Natural killer cell (primary cell): ENCODE measurements around the gene SLC6A11. TPM values are rescaled to one million over a fixed set of nuclear protein-coding genes. Genes with fewer than 3 reads are reported as not detected.

Experiments
- ATAC-seq, 3 donors: fragments of 150-1000 bp in 2 of 3; fragments of 200-7000 bp in 1 of 3; cut with Tn5 transposase; 1 replicate in 1 of 3; 2 replicates in 2 of 3; pipeline ENCODE4 v1.10.0; 2021; ENCODE audit warnings: mild to moderate bottlenecking in 2 of 3, moderate library complexity in 2 of 3
- DNase-seq, 2 donors: peaks; one replicate each; pipeline versions ENCODE4 v3.0.0 to v3.0.0-alpha.2; 2013 to 2021; ENCODE audit warnings: mixed read lengths in 1 of 2
- H3K27ac ChIP-seq: one replicate; pipeline ENCODE4 v1.5.1; 2013; ENCODE audit warnings: mild to moderate bottlenecking, low read length
- H3K27me3 ChIP-seq: one replicate; pipeline ENCODE4 v1.6.1; 2013; ENCODE audit warnings: low read length; ENCODE audit not compliant: control insufficient read depth, insufficient read depth
- H3K36me3 ChIP-seq: one replicate; pipeline ENCODE4 v1.6.1; 2013; ENCODE audit warnings: low read length; ENCODE audit not compliant: control insufficient read depth, insufficient read depth
- H3K4me1 ChIP-seq: one replicate; pipeline ENCODE4 v1.6.1; 2013; ENCODE audit warnings: low read length; ENCODE audit not compliant: control insufficient read depth, insufficient read depth
- H3K4me3 ChIP-seq: one replicate; pipeline ENCODE4 v1.5.1; 2013; ENCODE audit warnings: low read length
- H3K9me3 ChIP-seq: one replicate; pipeline ENCODE4 v1.6.1; 2013; ENCODE audit warnings: low read length; ENCODE audit not compliant: control insufficient read depth, insufficient read depth
- H3K27ac Mint-ChIP-seq, 2 donors: one replicate each; pipeline ENCODE4 v1.8.0; 2022; ENCODE audit warnings: mild to moderate bottlenecking in 2 of 2, mixed read lengths in 2 of 2, moderate library complexity in 1 of 2
- H3K27me3 Mint-ChIP-seq, 2 donors: one replicate each; pipeline ENCODE4 v1.8.0; 2022; ENCODE audit warnings: low read depth in 2 of 2, mixed read lengths in 2 of 2
- H3K36me3 Mint-ChIP-seq: one replicate; pipeline ENCODE4 v1.8.0; 2022; ENCODE audit warnings: mixed read lengths
- H3K4me1 Mint-ChIP-seq, 2 donors: one replicate each; pipeline ENCODE4 v1.8.0; 2022; ENCODE audit warnings: mixed read lengths in 2 of 2
- H3K4me3 Mint-ChIP-seq: one replicate; pipeline ENCODE4 v1.8.0; 2022; ENCODE audit warnings: mild to moderate bottlenecking, moderate library complexity, mixed read lengths
- H3K9me3 Mint-ChIP-seq, 2 donors: one replicate each; pipeline ENCODE4 v1.8.0; 2022; ENCODE audit warnings: mixed read lengths in 2 of 2
- CTCF ChIP-seq: fragments of 200-600 bp; IDR thresholded peaks from one replicate; pipeline ENCODE4 v1.8.0; 2022; ENCODE audit warnings: antibody characterized with exemption
- WGBS: methylation state at CpG from one replicate; pipeline ENCODE4 v1.1.7; 2013; ENCODE audit warnings: missing lambda C conversion rate; ENCODE audit not compliant: insufficient coverage; 5-methylcytosine and 5-hydroxymethylcytosine counted together
- intact Hi-C: fragments of 100-400 bp; cut with micrococcal nuclease; formaldehyde crosslinking; loops from one replicate; pipeline ENCODE4 v1.14.2; 2022
- total RNA-seq, 4 donors: library from RNA; stranded (reverse); fragments of 120-200 nt in 1 of 4; gene quantifications; one replicate each; pipeline versions ENCODE4 v1.2.3 to v1.2.4, GENCODE V29; 2013 to 2022

SLC6A11 gene
- total RNA-seq, 3 donors from 2014 or later (not counting 1 experiment from before 2014, with no cell fraction given) = not detected

GRCh38 chr3:10823516-10823818 is 7.4 kb downstream of the SLC6A11 start:
- no peaks in the 10 kb centered on the region for H3K9me3 ChIP-seq
- peaks cover 6 to 26% of the 10 kb centered on the region in 2 donors for H3K27me3 Mint-ChIP-seq
- no peak overlapping the region for H3K4me3 ChIP-seq
- intact Hi-C loops = no loop called here
- 100% methylated on average over 2 of the region's 2 CpGs for WGBS
- TF ChIP-seq CTCF = no peak
- H3K4me3 Mint-ChIP-seq = no peak overlapping the region
- no peak overlapping the region for H3K27ac ChIP-seq
- no peak overlapping the region for H3K27ac Mint-ChIP-seq
- no peak for ATAC-seq
- H3K9me3 Mint-ChIP-seq = no peaks in the 10 kb centered on the region
- no peak for DNase-seq
- H3K4me1 Mint-ChIP-seq = no peaks in the 10 kb centered on the region
- H3K4me1 ChIP-seq = no peaks in the 10 kb centered on the region
- no peaks in the 10 kb centered on the region for H3K36me3 ChIP-seq
- no peaks in the 10 kb centered on the region for H3K27me3 ChIP-seq
- no peaks in the 10 kb centered on the region for H3K36me3 Mint-ChIP-seq

- 94% methylated on average over 1 of the region's 1 CpG for WGBS
- Histone ChIP-seq H3K27me3 (no peaks in the 10 kb centered on the region), H3K4me3 (no peak overlapping the region), H3K36me3 (no peaks in the 10 kb centered on the region), H3K27ac (no peak overlapping the region), H3K9me3 (no peaks in the 10 kb centered on the region), H3K4me1 (no peaks in the 10 kb centered on the region)
- Mint-ChIP-seq H3K36me3 (no peaks in the 10 kb centered on the region), H3K9me3 (no peaks in the 10 kb centered on the region), H3K27me3 (peaks cover 6 to 19% of the 10 kb centered on the region in 2 donors), H3K27ac (no peak overlapping the region), H3K4me3 (no peak overlapping the region), H3K4me1 (no peaks in the 10 kb centered on the region)
- DNase-seq (no peak), ATAC-seq (no peak)
- intact Hi-C loops = no loop called here
- no peak for TF ChIP-seq CTCF
These were observed 8.4 kb downstream of the SLC6A11 start for GRCh38 chr3:10824468-10824867.

DNA sequence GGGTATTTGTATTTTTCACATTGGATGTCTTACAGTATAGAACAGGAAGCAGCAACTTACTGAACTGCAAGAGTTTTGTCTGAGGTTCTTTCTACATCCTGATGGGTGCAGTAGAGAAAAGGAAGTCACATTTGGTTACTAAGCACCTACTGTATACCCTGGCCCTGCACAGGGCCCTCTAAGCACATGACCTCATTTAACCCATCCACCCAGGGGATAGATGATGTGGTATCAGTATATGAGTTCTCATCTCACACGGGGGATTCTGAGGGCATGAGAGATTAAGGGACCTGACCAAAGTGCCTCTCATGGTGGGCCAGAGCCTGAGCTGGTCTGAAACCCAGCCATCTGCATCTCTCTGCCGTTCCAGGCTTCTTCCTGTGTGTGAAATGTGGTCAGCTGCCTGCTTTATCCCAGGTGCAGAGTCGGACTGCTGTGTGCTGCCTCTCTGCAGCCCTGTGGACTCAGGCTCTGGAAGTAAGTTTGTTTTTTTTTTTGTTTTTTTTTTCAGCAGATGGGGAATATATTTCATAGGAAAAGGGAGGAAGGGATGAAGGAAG is 17.9 kb downstream of the SLC6A11 start:
- Mint-ChIP-seq H3K27ac (no peak overlapping the region), H3K27me3 (peaks cover 9 to 24% of the 10 kb centered on the region in 2 donors), H3K4me1 (no peaks in the 10 kb centered on the region), H3K36me3 (no peaks in the 10 kb centered on the region), H3K9me3 (no peaks in the 10 kb centered on the region), H3K4me3 (no peak overlapping the region)
- no peaks in the 10 kb centered on the region for H3K27me3 ChIP-seq
- TF ChIP-seq CTCF = no peak
- no peak for DNase-seq
- 0% methylated on average over 3 of the region's 3 CpGs for WGBS
- H3K9me3 ChIP-seq = no peaks in the 10 kb centered on the region
- no peak overlapping the region for H3K27ac ChIP-seq
- H3K36me3 ChIP-seq = no peaks in the 10 kb centered on the region
- H3K4me1 ChIP-seq = no peaks in the 10 kb centered on the region
- no peak for ATAC-seq
- H3K4me3 ChIP-seq = no peak overlapping the region
- intact Hi-C loops = no loop called here

GRCh38 chr3:10834951-10835350 is 18.9 kb downstream of the SLC6A11 start:
- Histone ChIP-seq H3K9me3 (no peaks in the 10 kb centered on the region), H3K27me3 (no peaks in the 10 kb centered on the region), H3K36me3 (no peaks in the 10 kb centered on the region), H3K4me1 (no peaks in the 10 kb centered on the region), H3K27ac (no peak overlapping the region), H3K4me3 (no peak overlapping the region)
- WGBS = 78% methylated on average over 10 of the region's 10 CpGs
- Mint-ChIP-seq H3K4me1 (no peaks in the 10 kb centered on the region), H3K9me3 (no peaks in the 10 kb centered on the region), H3K27ac (no peak overlapping the region), H3K27me3 (peaks cover 12 to 24% of the 10 kb centered on the region in 2 donors), H3K4me3 (no peak overlapping the region), H3K36me3 (no peaks in the 10 kb centered on the region)
- TF ChIP-seq CTCF = no peak
- no peak for ATAC-seq
- intact Hi-C loops = no loop called here
- no peak for DNase-seq
